CD4-positive, alpha-beta memory T cell (primary cell): ENCODE measurements around the gene NCOA3. TPM values are rescaled to one million over a fixed set of nuclear protein-coding genes. Genes with fewer than 3 reads are reported as not detected.

Experiments
- CTCF ChIA-PET: fragments of 350-600 bp; sonication (Branson Sonifier 250); formaldehyde crosslinking; loops from one replicate; lab custom pipeline; 2021; ENCODE audit warnings: inconsistent platforms; ENCODE audit not compliant: partially characterized antibody; lab: Charles Lee
- POLR2A ChIA-PET: fragments of 350-600 bp; sonication (Branson Sonifier 250); formaldehyde crosslinking; loops from one replicate; lab custom pipeline; 2021; ENCODE audit not compliant: partially characterized antibody; lab: Charles Lee
- DNase-seq, 5 donors: peaks; one replicate each; pipeline versions ENCODE4 v3.0.0 to v3.0.0-alpha.2; 2020 to 2022; ENCODE audit warnings: mixed read lengths in 1 of 5
- H3K27ac ChIP-seq: one replicate; pipeline ENCODE4 v1.7.0; 2013; ENCODE audit warnings: low read depth, low read length
- H3K27me3 ChIP-seq: 2 replicates; pipeline ENCODE4 v1.7.0; 2013; ENCODE audit warnings: mild to moderate bottlenecking, low read length, moderate library complexity; ENCODE audit not compliant: insufficient read depth
- H3K36me3 ChIP-seq: 2 replicates; pipeline ENCODE4 v1.7.0; 2013; ENCODE audit warnings: mild to moderate bottlenecking, low read length, moderate library complexity; ENCODE audit not compliant: insufficient read depth
- H3K4me1 ChIP-seq: 2 replicates; pipeline ENCODE4 v1.7.0; 2013; ENCODE audit warnings: mild to moderate bottlenecking, low read length, moderate library complexity; ENCODE audit not compliant: insufficient read depth
- H3K4me3 ChIP-seq, 2 donors: one replicate each; pipeline ENCODE4 v1.7.0; 2013; ENCODE audit warnings: low read length in 2 of 2, mild to moderate bottlenecking in 1 of 2
- H3K9me3 ChIP-seq, 2 donors: one replicate each; pipeline ENCODE4 v1.7.0; 2013; ENCODE audit warnings: low read length in 2 of 2, control low read depth in 1 of 2; ENCODE audit not compliant: control insufficient read depth in 1 of 2
- H3K27ac Mint-ChIP-seq, 7 donors: one replicate each; pipeline ENCODE4 v1.8.0; 2020 to 2021; ENCODE audit warnings: mixed read lengths in 7 of 7, mild to moderate bottlenecking in 6 of 7, inconsistent platforms in 3 of 7, moderate library complexity in 3 of 7
- H3K27me3 Mint-ChIP-seq, 2 donors: one replicate each; pipeline ENCODE4 v1.8.0; 2020 to 2021; ENCODE audit warnings: mixed read lengths in 2 of 2
- H3K36me3 Mint-ChIP-seq, 2 donors: one replicate each; pipeline ENCODE4 v1.8.0; 2020 to 2021; ENCODE audit warnings: mixed read lengths in 2 of 2, inconsistent platforms in 1 of 2, mild to moderate bottlenecking in 1 of 2
- H3K4me1 Mint-ChIP-seq, 4 donors: one replicate each; pipeline ENCODE4 v1.8.0; 2020 to 2021; ENCODE audit warnings: mixed read lengths in 4 of 4, mild to moderate bottlenecking in 1 of 4
- H3K4me3 Mint-ChIP-seq, 8 donors: one replicate each; pipeline ENCODE4 v1.8.0; 2020 to 2021; ENCODE audit warnings: mixed read lengths in 8 of 8, mild to moderate bottlenecking in 7 of 8, moderate library complexity in 6 of 8, inconsistent platforms in 3 of 8
- H3K9me3 Mint-ChIP-seq, 8 donors: one replicate each; pipeline ENCODE4 v1.8.0; 2020 to 2021; ENCODE audit warnings: mixed read lengths in 8 of 8, mild to moderate bottlenecking in 5 of 8, inconsistent platforms in 3 of 8, moderate library complexity in 1 of 8
- intact Hi-C: fragments of 100-400 bp; cut with micrococcal nuclease; formaldehyde crosslinking; loops from one replicate; pipeline ENCODE4 v1.15.1; 2023
- polyA plus RNA-seq, 2 donors: library from polyadenylated mRNA; unstranded; fragments of 300-500 nt; fragmentation: Illumina TruSeq; gene quantifications; one replicate each; pipeline ENCODE4 v1.2.3, GENCODE V29; 2021
- total RNA-seq, 2 experiments: library from RNA; stranded (reverse); gene quantifications; one replicate each; pipeline ENCODE4 v1.2.3, GENCODE V29; 2021

NCOA3 gene
- total and polyA plus RNA-seq, 4 experiments from 2014 or later, result 7.0 to 74.7 (median 46.2) TPM

GRCh38 chr20:47561603-47562583 is 60.2 kb downstream of the NCOA3 start:
- Mint-ChIP-seq H3K36me3 (peaks cover 0 to 2% of the 10 kb centered on the region in 2 donors), H3K4me1 (peaks cover 44 to 81% (median 55%) of the 10 kb centered on the region in 4 donors), H3K27me3 (no peaks in the 10 kb centered on the region), H3K27ac (peak overlapping the region in 3 of 7 donors; percentile 1 to 28 (median 8)), H3K4me3 (peak overlapping the region in 2 of 8 donors; percentile 19 to 63), H3K9me3 (no peaks in the 10 kb centered on the region)
- H3K9me3 ChIP-seq, result no peaks in the 10 kb centered on the region
- H3K4me1 ChIP-seq, result peaks cover 83% of the 10 kb centered on the region
- H3K27ac ChIP-seq, result no peak overlapping the region
- ChIA-PET POLR2A (no interaction called here), CTCF (interaction anchor here (0.8 to 1.4 kb wide), 2 partner anchors 17 to 178 kb away, joined by 3 to 4 read pairs; no protein-coding TSS in a partner anchor)
- H3K36me3 ChIP-seq, result no peaks in the 10 kb centered on the region
- H3K27me3 ChIP-seq, result no peaks in the 10 kb centered on the region
- intact Hi-C loops, result no loop called here
- DNase-seq, result no peak
- H3K4me3 ChIP-seq, result no peak overlapping the region

- Mint-ChIP-seq H3K9me3 (peaks cover 0 to 4% (median 1%) of the 10 kb centered on the region in 8 donors), H3K27ac (no peak overlapping the region), H3K4me1 (peaks cover 37 to 61% (median 44%) of the 10 kb centered on the region in 4 donors), H3K27me3 (no peaks in the 10 kb centered on the region), H3K36me3 (peaks cover 19 to 21% of the 10 kb centered on the region in 2 donors), H3K4me3 (no peak overlapping the region)
- DNase-seq, result no peak
- ChIA-PET POLR2A (no interaction called here), CTCF (interaction anchor here (1.1 to 1.2 kb wide), 2 partner anchors 32 to 57 kb away, joined by 3 read pairs; no protein-coding TSS in a partner anchor)
- peaks cover 46% of the 10 kb centered on the region for H3K4me1 ChIP-seq
- no peaks in the 10 kb centered on the region for H3K9me3 ChIP-seq
- H3K27ac ChIP-seq, result no peak overlapping the region
- no peaks in the 10 kb centered on the region for H3K27me3 ChIP-seq
- no peaks in the 10 kb centered on the region for H3K36me3 ChIP-seq
- intact Hi-C loops, result no loop called here
- H3K4me3 ChIP-seq, result no peak overlapping the region
Observed at GRCh38 chr20:47566269-47566668, 64.6 kb downstream of the NCOA3 start.

- POLR2A ChIA-PET, result no interaction called here
- Mint-ChIP-seq H3K27ac (peak overlapping the region in 5 of 7 donors; percentile 24 to 83 (median 57)), H3K9me3 (peaks cover 0 to 7% (median 1%) of the 10 kb centered on the region in 8 donors), H3K27me3 (no peaks in the 10 kb centered on the region), H3K4me3 (peak overlapping the region in 1 of 8 donors; percentile 25), H3K36me3 (peaks cover 27 to 30% of the 10 kb centered on the region in 2 donors), H3K4me1 (peaks cover 35 to 61% (median 44%) of the 10 kb centered on the region in 4 donors)
- Histone ChIP-seq H3K36me3 (no peaks in the 10 kb centered on the region), H3K9me3 (no peaks in the 10 kb centered on the region), H3K4me3 (no peak overlapping the region), H3K27me3 (no peaks in the 10 kb centered on the region), H3K4me1 (peaks cover 44% of the 10 kb centered on the region), H3K27ac (no peak overlapping the region)
- CTCF ChIA-PET, result no interaction called here
- DNase-seq, result no peak
- intact Hi-C loops, result no loop called here
Observed at GRCh38 chr20:47568019-47568418, 66.3 kb downstream of the NCOA3 start.

- no peak overlapping the region for H3K4me3 Mint-ChIP-seq
- H3K36me3 Mint-ChIP-seq, result peaks cover 27 to 30% of the 10 kb centered on the region in 2 donors
- Histone ChIP-seq H3K4me3 (no peak overlapping the region), H3K9me3 (no peaks in the 10 kb centered on the region), H3K4me1 (peaks cover 46% of the 10 kb centered on the region), H3K27me3 (no peaks in the 10 kb centered on the region), H3K36me3 (no peaks in the 10 kb centered on the region), H3K27ac (no peak overlapping the region)
- peaks cover 0 to 7% (median 1%) of the 10 kb centered on the region in 8 donors for H3K9me3 Mint-ChIP-seq
- DNase-seq, result no peak
- H3K4me1 Mint-ChIP-seq, result peaks cover 38 to 63% (median 46%) of the 10 kb centered on the region in 4 donors
- intact Hi-C loops, result no loop called here
- H3K27me3 Mint-ChIP-seq, result no peaks in the 10 kb centered on the region
- peak overlapping the region in 1 of 7 donors; percentile 36 for H3K27ac Mint-ChIP-seq
- CTCF ChIA-PET, result no interaction called here
- POLR2A ChIA-PET, result no interaction called here
Observed at GRCh38 chr20:47568837-47569410, 67.2 kb downstream of the NCOA3 start.

- Histone ChIP-seq H3K4me3 (no peak overlapping the region), H3K9me3 (no peaks in the 10 kb centered on the region), H3K4me1 (peaks cover 54% of the 10 kb centered on the region), H3K27me3 (no peaks in the 10 kb centered on the region), H3K36me3 (no peaks in the 10 kb centered on the region), H3K27ac (no peak overlapping the region)
- POLR2A ChIA-PET, result no interaction called here
- peaks cover 43 to 62% (median 49%) of the 10 kb centered on the region in 4 donors for H3K4me1 Mint-ChIP-seq
- no peaks in the 10 kb centered on the region for H3K27me3 Mint-ChIP-seq
- intact Hi-C loops, result no loop called here
- H3K27ac Mint-ChIP-seq, result peak overlapping the region in 2 of 7 donors; percentile 65 to 74
- peaks cover 0 to 7% (median 1%) of the 10 kb centered on the region in 8 donors for H3K9me3 Mint-ChIP-seq
- no peak for DNase-seq
- CTCF ChIA-PET, result interaction anchor here (1.3 kb wide), 1 partner anchor 38 kb away, joined by 3 read pairs; no protein-coding TSS in a partner anchor
- H3K4me3 Mint-ChIP-seq, result no peak overlapping the region
- peaks cover 25 to 30% of the 10 kb centered on the region in 2 donors for H3K36me3 Mint-ChIP-seq
Observed at GRCh38 chr20:47571426-47571825, 69.7 kb downstream of the NCOA3 start.

- Histone ChIP-seq H3K27me3 (no peaks in the 10 kb centered on the region), H3K4me1 (peaks cover 54% of the 10 kb centered on the region), H3K36me3 (no peaks in the 10 kb centered on the region), H3K9me3 (no peaks in the 10 kb centered on the region), H3K4me3 (no peak overlapping the region), H3K27ac (no peak overlapping the region)
- peak overlapping the region in 4 of 7 donors; percentile 7 to 62 (median 30) for H3K27ac Mint-ChIP-seq
- POLR2A ChIA-PET, result interaction anchor here (0.6 kb wide), 1 partner anchor 10 kb away, joined by 3 read pairs; no protein-coding TSS in a partner anchor
- peaks cover 25 to 30% of the 10 kb centered on the region in 2 donors for H3K36me3 Mint-ChIP-seq
- CTCF ChIA-PET, result interaction anchor here (1.1 to 1.3 kb wide), 2 partner anchors 13 to 37 kb away, joined by 3 read pairs; no protein-coding TSS in a partner anchor
- DNase-seq, result no peak
- H3K9me3 Mint-ChIP-seq, result peaks cover 0 to 7% (median 1%) of the 10 kb centered on the region in 8 donors
- H3K4me3 Mint-ChIP-seq, result peak overlapping the region in 1 of 8 donors; percentile 17
- intact Hi-C loops, result no loop called here
- H3K4me1 Mint-ChIP-seq, result peaks cover 47 to 67% (median 56%) of the 10 kb centered on the region in 4 donors
- H3K27me3 Mint-ChIP-seq, result no peaks in the 10 kb centered on the region
Observed at GRCh38 chr20:47572105-47572729, 70.5 kb downstream of the NCOA3 start.
